Measurements from ENCODE around the gene MYO7A.

The MYO7A gene

DNA sequence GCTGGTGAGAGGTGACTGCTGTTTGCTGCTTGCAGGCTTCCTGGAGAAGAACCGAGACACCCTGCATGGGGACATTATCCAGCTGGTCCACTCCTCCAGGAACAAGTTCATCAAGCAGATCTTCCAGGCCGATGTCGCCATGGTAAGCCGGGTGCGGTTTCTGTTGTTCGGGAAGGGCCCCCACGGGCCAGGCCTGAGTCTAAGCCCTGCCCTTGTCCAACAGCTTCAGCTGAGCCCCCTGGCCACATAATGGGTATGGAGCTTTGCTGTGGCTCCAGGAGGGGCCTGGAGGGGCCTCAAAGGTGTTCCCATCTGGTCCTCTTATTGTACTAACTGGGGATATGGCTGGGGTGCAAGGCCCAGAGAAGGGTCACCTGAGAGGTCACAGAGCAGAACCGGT, 38.0 kb downstream of the MYO7A start:
- DNase-seq (ENCODE audit: low read depth) = no peak

DNA sequence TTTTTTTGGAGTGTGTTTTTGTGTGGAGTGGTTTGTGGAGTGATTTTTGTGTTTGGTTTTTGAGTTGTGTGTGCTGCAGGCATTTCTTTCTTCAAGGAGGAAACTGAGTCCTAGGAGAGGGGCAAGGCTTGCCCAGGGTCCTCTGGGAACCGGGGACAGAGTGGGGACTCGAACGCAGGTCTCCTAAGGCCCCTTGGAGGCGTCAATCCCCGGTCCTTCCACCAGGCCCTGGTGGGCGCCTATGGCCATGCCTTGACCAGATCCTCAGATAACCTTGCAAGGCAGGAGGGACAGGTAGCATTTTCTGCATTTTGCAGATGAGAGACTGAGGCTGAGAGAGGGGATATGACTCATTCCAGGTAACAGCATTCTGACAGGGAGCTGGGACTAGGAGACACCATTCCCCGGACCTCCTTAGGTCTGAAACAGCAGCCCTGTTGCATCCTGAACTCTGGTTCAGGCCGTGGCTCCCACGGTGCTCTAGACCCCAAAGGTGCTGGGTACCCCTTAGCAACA, 39.1 kb downstream of the MYO7A start:
- no peak for DNase-seq (ENCODE audit: low read depth)

DNA sequence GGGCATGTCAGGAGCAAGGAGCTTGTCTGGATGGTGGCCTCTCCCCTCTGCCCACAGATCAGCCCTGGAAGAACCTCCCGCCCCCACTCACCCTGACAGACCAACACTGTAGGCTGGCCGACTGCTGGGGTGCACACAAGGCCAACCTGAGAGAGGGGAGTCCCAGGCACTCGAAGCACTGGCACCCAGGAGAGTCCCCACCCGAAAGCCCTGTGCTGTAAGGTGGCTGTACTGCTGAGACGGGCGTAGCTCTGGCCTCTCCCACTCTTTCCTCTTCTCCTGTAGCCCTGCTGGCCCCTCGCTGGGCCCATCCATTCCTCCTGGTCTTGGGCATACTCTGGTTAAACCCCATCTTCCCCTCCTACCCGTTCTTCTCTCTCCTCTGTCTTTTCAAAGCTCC, 39.7 kb downstream of the MYO7A start:
- DNase-seq (ENCODE audit: low read depth) = no peak

DNA sequence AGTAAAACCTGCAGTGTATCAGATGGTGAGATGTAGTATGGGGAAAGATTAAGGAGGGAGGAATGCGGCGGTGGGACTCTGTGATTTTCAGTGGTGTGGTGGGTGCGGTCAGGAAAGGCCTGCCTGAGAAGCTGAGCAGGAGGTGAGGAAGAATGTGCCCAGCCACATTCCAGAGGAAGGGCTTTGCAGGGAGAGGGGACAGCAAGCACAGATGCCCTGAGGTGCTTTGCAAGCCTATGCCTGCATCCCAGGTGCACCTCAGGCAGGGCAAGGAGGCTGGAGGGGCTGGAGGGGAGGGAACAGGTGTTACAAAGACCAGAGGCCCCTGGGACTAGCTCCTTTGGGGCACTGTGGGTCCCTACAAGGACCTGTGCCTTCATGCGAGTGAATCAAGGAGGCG, 42.1 kb downstream of the MYO7A start:
- no peak for DNase-seq (ENCODE audit: low read depth)

DNA sequence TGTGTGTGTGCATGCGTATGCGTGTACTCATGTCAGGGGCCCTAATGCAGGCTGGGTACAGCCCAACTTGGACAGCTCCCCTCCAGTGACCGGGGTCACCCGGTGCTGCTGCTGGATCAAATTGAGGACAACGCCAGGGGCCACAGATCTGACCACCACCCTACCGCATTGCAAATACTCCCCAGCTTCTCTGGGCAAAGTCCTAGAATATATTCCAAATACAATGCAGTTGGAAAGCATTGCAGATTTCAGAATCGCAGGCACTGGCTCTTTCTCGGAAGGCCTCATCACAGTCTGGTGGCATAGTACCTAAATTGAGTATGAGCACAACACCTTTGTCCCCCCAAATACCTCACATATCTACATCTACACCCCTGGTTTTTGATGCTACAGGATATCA, 43.2 kb downstream of the MYO7A start:
- no peak for DNase-seq (ENCODE audit: low read depth)

DNA sequence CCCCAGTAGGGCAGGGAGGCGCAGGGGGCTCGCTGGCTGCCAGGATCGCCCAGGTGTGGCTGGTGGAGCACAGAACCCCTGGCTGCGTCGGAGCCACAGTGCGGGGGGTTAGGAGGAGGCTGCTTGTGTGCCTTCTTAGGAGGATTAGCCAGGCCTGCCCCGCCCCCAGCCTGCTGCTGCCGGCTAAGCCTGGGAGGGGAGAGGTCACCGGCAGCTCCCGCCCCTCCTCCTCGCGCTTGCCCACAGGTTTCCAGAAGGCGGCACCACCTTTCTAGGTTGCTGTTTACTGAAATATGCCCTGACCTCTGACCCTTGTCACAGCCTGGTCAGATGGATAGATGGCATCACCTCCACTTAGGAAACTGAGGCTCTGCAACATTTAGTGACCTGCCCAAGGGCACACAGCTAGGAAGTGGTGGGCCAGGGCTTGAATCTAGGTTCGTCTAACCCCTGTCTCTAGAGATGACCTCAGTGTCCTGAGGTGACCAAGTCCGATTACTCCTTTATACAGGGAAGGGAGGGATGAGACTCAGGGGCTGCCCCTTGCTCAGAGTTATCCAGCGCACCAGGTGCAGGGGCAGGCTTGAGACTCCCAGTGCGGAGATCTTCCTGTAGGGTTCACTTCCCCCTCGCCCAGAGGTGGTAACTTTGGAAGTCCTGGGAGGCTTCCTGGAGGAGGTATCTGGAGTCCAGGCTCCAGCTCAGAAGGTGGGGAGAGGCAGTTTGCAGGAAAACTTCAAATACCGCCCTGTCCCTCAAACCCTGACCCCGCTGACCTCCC, 44.0 kb downstream of the MYO7A start:
- DNase-seq (ENCODE audit: low read depth) = no peak

DNA sequence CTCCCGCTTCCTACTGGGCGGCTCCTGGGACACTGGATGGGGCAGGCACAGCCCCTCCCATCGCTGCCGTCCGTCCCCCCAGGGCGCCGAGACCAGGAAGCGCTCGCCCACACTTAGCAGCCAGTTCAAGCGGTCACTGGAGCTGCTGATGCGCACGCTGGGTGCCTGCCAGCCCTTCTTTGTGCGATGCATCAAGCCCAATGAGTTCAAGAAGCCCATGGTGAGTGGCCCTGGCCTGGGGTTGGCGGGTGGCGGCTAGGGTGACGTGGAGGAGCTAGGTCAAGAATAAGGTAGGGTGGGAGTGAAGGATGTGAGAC, 44.6 kb downstream of the MYO7A start:
- no peak for DNase-seq (ENCODE audit: low read depth)

DNA sequence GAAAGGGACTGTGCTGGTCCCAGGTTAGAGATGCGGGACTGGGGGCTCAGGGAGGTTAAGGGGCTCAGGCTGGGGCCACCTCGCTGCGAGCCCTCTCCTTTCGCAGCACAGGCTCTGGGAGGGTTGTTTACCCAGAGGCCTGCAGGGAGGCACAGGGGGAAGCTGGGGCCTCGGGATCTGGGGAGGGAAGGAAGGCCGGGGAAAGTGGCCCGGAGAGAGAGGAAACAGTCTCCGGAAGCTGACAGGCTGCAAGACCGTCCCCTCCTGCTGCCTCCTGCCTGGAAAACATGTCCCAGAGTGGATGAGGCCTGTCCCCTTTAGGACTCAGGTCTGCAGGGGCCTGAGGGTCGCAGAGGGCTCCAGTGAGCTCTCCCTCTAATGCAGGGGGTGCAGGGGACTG, 45.4 kb downstream of the MYO7A start:
- no peak for DNase-seq (ENCODE audit: low read depth)

DNA sequence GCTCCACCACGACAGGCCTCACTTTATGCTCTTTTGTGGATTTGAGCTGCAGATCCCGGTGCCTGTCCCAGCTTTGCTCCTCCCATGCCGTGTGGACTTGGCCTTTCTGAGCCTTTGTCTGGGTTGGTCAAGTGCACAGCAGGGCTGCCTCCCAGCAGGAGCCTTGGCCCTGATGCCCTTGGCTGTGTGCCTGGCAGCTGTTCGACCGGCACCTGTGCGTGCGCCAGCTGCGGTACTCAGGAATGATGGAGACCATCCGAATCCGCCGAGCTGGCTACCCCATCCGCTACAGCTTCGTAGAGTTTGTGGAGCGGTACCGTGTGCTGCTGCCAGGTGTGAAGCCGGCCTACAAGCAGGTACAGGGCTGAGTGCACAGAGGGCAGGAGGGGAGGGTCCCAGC, 46.5 kb downstream of the MYO7A start:
- no peak for DNase-seq (ENCODE audit: low read depth)

DNA sequence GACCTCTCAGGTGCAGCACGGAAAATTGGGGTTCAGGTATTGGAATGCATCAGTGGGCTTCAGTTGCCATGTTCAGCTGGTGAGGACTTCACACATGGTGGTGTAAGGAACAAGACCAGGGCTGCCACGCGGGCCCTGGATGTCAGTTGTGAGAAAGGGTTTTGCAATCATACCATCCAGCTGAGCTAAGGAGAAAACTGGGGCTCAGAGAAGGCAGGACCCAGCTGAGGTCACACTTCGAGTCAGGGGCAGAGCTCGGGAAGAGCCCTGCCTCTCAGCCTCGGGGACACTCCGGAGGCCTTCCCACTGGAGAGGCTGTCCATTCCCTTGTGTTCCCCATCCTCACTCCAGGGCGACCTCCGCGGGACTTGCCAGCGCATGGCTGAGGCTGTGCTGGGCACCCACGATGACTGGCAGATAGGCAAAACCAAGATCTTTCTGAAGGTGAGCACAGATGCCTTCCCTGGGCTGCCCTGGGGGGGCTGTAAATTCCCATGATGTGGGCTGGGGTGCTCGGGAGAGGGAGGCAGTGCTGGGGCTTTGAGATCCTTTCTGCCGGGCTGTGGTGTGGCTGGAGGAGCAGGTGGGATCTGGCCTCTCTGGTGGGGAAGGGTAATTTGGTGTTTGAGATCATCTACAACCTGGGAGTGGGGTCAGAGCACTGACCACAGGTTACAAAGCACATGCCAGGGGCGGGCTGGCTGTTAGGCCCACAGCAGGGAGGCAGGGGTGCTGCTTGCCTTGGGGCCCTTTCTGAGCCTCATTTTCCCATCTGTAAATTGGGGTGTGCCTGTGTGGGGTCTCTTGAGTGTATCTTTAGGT, 47.2 kb downstream of the MYO7A start:
- no peak for DNase-seq (ENCODE audit: low read depth)

DNA sequence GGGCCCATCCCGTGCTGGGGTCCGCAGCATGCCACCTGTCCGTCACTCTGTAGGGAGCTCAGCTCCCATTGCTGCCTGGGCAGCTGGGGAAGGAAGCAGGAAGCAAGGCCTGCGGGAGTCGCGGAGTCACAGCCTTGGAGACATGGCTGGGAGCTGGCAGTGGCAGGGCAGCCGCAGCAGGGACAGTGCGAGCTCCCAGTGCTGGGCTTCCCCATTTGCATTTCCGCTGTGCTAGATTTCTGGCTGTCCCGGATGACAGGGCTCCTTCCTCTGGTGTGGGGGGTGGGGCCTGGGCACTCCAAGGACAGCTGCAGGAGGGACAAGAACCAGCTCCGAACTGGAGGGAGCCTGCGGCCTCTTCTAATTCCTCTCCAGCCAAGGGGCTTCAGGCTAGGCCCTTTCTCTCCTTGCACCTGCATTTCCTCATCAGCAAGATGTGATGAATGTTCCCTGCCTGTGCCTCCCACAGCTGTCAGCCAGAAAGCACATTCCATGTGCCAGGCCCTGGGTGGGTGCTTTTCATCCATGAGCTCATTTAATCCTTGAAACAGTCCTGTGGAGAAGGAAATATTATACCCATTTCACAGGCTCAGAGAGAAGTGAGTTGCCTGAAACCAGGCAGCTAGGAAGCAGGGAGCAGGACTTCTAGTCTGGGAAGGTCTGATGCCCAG, 48.0 kb downstream of the MYO7A start:
- no peak for DNase-seq (ENCODE audit: low read depth)

DNA sequence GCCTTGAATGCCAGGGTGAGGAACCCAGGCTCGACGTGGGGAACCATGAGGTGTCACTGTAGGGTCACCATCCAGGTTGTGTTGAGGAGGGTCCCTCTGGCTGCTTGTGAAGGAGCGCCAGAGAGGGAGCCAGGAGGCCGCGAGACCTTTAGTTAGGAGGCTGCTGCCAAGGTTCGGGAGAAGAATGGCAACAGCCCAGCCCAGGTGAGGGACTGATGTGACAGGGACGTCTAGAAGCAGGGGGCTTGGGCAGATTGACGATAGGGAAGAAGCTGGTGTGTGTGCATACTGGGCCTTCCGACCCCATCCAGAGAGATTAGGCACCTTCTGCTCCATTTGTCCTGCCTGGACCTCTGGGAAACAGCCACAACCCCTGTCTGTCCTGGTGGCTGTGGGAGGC, 49.0 kb downstream of the MYO7A start:
- no peak for DNase-seq (ENCODE audit: low read depth)

DNA sequence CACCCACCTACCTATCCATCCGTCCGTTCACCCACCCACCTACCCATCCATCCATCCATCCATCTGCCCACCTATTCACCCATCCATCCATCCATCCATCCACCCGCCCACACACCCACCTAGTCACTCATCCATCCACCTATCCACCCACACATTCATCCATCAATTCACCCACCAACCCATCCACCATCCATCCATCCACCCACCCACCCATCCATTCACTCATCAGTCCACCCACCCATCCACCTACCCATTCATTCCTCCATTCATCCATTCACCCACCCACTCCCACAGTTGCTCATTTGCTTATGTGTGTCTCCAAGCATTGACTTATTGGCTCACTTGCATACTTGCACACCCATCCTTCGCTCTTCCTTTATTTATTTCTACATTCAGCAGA, 50.1 kb downstream of the MYO7A start:
- no peak for DNase-seq (ENCODE audit: low read depth)

DNA sequence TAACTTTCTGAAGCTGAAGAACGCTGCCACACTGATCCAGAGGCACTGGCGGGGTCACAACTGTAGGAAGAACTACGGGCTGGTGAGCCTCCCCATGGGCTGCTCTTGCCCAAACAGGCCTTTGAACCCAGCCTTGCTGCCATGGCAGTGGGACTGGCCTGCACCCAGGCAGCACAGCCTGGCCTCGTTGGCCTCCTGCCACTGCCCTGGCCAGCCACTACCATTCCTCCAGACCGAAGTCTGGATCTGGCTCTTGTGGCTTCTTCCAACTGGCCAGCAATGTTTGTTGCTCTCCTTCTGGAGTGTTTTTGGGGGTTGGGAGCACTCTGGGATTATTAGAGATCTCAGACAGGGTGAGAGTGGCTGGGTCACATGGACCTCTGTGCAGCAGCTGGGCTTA, 51.0 kb downstream of the MYO7A start:
- no peak for DNase-seq (ENCODE audit: low read depth)

DNA sequence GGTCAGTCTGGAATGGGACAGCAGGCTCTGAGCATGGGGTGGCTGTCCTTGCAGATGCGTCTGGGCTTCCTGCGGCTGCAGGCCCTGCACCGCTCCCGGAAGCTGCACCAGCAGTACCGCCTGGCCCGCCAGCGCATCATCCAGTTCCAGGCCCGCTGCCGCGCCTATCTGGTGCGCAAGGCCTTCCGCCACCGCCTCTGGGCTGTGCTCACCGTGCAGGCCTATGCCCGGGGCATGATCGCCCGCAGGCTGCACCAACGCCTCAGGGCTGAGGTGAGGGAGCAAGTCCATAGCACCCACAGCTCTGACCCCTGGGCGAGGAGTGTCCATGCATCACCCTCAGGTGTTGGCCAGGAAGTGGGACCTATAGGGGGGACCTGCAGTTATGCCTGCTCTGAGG, 51.6 kb downstream of the MYO7A start:
- DNase-seq (ENCODE audit: low read depth) = no peak

DNA sequence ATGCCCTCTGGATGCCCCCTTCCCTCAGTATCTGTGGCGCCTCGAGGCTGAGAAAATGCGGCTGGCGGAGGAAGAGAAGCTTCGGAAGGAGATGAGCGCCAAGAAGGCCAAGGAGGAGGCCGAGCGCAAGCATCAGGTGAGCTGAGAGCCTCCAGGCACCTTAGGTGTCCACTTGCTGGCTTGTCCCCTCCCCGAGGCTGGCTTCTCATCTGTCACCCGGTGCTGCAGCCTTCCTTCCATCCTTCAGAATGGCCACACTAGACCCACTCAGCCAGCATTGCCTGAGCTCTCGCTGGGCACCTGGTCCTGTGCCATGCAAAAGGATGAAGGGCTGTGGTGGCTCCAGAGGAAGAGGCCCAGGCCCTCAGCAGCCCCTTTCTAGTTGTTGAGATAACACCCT, 52.3 kb downstream of the MYO7A start:
- no peak for DNase-seq (ENCODE audit: low read depth)

DNA sequence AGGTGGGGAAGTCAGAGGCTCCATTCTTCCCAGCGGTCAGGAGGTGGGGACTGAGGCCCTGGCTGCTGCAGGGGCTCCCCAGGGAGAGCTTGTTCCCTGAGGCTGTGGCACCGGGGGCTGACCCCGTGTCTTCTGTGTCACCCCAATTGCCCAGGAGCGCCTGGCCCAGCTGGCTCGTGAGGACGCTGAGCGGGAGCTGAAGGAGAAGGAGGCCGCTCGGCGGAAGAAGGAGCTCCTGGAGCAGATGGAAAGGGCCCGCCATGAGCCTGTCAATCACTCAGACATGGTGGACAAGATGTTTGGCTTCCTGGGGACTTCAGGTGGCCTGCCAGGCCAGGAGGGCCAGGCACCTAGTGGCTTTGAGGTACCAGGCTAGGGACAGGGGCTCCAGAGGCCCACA, 53.2 kb downstream of the MYO7A start:
- DNase-seq (ENCODE audit: low read depth) = no peak

DNA sequence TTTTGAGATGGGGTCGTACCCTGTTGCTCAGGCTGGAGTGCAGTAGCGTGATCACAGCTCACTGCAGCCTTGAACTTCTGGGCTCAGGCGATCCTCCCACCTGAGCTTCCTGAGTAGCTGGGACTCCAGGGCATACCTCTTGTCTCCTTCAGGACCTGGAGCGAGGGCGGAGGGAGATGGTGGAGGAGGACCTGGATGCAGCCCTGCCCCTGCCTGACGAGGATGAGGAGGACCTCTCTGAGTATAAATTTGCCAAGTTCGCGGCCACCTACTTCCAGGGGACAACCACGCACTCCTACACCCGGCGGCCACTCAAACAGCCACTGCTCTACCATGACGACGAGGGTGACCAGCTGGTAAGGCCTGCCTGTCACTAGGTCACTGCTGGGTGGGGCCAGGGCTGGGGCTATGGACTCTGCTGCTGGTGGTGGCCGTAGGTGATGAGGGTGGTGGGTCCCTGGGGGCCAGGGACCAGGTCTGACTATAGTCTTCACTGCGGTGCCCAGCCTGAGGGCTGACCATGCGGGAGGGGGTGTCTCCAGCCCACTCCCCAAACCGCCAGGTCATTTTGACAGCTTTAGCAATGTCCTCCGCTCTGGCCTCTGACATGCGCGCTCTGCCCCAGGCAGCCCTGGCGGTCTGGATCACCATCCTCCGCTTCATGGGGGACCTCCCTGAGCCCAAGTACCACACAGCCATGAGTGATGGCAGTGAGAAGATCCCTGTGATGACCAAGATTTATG, 53.9 kb downstream of the MYO7A start:
- DNase-seq (ENCODE audit: low read depth) = no peak

DNA sequence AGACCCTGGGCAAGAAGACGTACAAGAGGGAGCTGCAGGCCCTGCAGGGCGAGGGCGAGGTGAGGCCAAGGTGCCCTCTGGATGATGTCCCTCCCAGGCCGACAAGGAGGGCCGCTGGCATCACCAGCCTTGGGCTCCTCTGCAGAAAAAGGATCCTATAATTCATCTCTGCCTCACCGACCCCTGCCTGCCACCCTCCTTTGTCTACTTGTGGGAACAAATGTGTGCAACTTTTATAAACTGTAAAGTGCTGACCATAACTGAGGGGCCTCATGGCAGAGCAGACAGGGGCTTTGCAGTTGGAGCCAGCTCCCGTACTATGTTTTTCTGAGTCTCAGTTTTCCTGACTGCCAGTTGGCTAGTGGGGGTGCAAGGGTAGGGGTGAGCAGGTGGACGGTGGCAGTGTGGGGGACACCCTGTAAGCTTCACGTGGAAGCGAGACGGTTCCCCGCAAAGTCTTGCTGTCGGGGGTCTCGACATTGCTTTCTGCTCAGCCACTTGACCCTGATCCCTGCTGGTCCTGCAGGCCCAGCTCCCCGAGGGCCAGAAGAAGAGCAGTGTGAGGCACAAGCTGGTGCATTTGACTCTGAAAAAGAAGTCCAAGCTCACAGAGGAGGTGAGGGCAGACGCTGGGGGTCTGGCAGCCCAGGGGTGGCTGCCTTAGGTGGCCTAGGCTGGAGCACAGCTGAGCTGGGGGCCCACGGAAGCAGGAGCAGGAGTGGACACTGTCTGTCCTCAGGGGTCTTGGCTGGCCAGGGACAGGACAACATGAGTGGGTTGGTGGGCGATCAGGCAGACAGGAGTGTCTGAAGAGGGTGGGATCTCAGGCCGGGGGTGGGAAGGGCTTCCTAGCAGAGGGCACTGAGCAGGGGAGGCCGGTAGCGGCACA, 54.7 kb downstream of the MYO7A start:
- no peak for DNase-seq (ENCODE audit: low read depth)

DNA sequence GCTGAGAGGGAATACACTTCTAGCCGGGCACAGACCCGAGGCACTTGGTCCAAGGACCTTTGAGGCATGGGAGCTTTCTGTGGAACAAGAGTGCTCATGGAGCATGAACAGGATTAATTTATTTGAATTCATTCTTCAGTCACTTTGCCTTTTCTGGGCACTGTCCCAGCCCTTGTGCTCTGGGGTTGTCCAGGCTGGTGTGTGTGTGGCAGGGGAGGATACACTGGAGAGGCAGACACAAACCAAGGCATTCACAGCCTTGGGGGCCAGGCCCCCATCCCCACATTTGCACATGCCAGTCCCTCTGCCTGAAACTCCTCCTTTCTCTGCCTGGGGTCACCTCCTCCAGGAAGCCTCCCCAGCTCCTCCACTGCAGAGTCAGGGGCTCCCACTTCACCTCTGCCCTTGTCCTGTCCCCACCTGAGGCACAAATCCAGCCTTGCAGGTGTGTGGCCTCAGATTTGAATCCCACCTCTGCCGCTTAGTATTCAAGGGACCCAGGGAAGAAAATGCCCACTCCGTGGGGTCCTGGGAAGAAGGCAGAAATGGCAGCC, 55.5 kb downstream of the MYO7A start:
- DNase-seq (ENCODE audit: low read depth) = no peak

All from stimulated activated CD8-positive, alpha-beta memory T cell treated with anti-CD3 and anti-CD28 coated beads, Interleukin-12 subunit alpha, Interleukin-12 subunit beta, amount 100 ng/mL, for 4 hours (primary cell).